ENCODE data around the gene CBFA2T3.

- TF ChIP-seq TEAD4 (IDR thresholded peaks at IDR 0.05) (no peak), RAD21 (IDR thresholded peaks at IDR 0.05; ENCODE audit: low read depth) (no peak), MAX (IDR thresholded peaks at IDR 0.05) (no peak), EP300 (IDR thresholded peaks at IDR 0.05; ENCODE audit: borderline replicate concordance) (no peak), TAF1 (IDR thresholded peaks at IDR 0.05; ENCODE audit: low read depth) (no peak)
Observed at GRCh38 chr16:89003831-89004208, 26.8 kb upstream of the CBFA2T3 start.
